Measurements from ENCODE around the gene DOLK. TPM values are rescaled to one million over a fixed set of nuclear protein-coding genes. Genes with fewer than 3 reads are reported as not detected.

The DOLK gene
- polyA plus RNA-seq, 3 donors: 0.76 to 8.5 (median 7.0) TPM

GRCh38 chr9:128901379-128901778 is 46.0 kb downstream of the DOLK start:
- peaks cover 0 to 2% (median 0%) of the 10 kb centered on the region in 3 donors for H3K27me3 Mint-ChIP-seq (ENCODE audit: low read depth in 3 of 3)
- H3K9ac ChIP-seq (ENCODE audit: insufficient read depth, low read length, poor library complexity, severe bottlenecking): no peak overlapping the region
- H3K4me1 ChIP-seq (ENCODE audit: control insufficient read depth in 1 of 2, insufficient read depth in 2 of 2, low read length in 2 of 2): peaks cover 28 to 32% of the 10 kb centered on the region in 2 donors
- no peak overlapping the region for H3K4me3 Mint-ChIP-seq
- no peak overlapping the region for H3K27ac ChIP-seq (ENCODE audit: low read depth in 1 of 2, low read length in 2 of 2)
- H3K79me2 ChIP-seq (ENCODE audit: insufficient read depth, low read length): peaks cover 6% of the 10 kb centered on the region
- intact Hi-C loops (cut with micrococcal nuclease): no loop called here
- no peaks in the 10 kb centered on the region for H3K9me3 Mint-ChIP-seq
- DNase-seq: no peak
- H3K4me2 ChIP-seq (replicated peaks; ENCODE audit: extremely low read depth, low read length, poor library complexity, severe bottlenecking): no peak overlapping the region
- H2AFZ ChIP-seq (ENCODE audit: insufficient read depth, low read depth, low read length, poor library complexity, severe bottlenecking): no peak overlapping the region
- H3K27ac Mint-ChIP-seq: no peak overlapping the region
- no peaks in the 10 kb centered on the region for H3K27me3 ChIP-seq (ENCODE audit: control insufficient read depth in 2 of 2, insufficient read depth in 2 of 2, low read length in 2 of 2)
- H4K20me1 ChIP-seq (ENCODE audit: insufficient read depth, low read length): peaks cover 16% of the 10 kb centered on the region
- H3K36me3 Mint-ChIP-seq: peaks cover 8 to 24% of the 10 kb centered on the region in 2 donors
- no peak for TF ChIP-seq CTCF (IDR thresholded peaks at IDR 0.05)
- 83% methylated on average over 2 of the region's 7 CpGs for WGBS (ENCODE audit: insufficient coverage)
- H3K9me3 ChIP-seq (replicated peaks in 1 of 2; ENCODE audit: control insufficient read depth in 1 of 2, insufficient read depth in 1 of 2, low read length in 2 of 2): no peaks in the 10 kb centered on the region
- H3K4me1 Mint-ChIP-seq: peaks cover 33% of the 10 kb centered on the region
- peaks cover 2 to 14% of the 10 kb centered on the region in 2 donors for H3K36me3 ChIP-seq (replicated peaks in 1 of 2; ENCODE audit: control insufficient read depth in 1 of 2, insufficient read depth in 2 of 2, low read length in 2 of 2)
- H3K4me3 ChIP-seq (replicated peaks in 1 of 3; ENCODE audit: low read depth in 2 of 3, low read length in 3 of 3): no peak overlapping the region

- Mint-ChIP-seq H3K36me3 (peaks cover 15 to 34% of the 10 kb centered on the region in 2 donors), H3K27me3 (ENCODE audit: low read depth in 3 of 3) (no peaks in the 10 kb centered on the region), H3K27ac (peak overlapping the region in 6 of 7 donors; percentile 10 to 81 (median 73)), H3K4me3 (peak overlapping the region in 1 of 2 donors; percentile 51), H3K4me1 (peaks cover 33% of the 10 kb centered on the region), H3K9me3 (no peaks in the 10 kb centered on the region)
- Histone ChIP-seq H3K36me3 (replicated peaks in 1 of 2; ENCODE audit: control insufficient read depth in 1 of 2, insufficient read depth in 2 of 2, low read length in 2 of 2) (peaks cover 2 to 31% of the 10 kb centered on the region in 2 donors), H3K27me3 (ENCODE audit: control insufficient read depth in 2 of 2, insufficient read depth in 2 of 2, low read length in 2 of 2) (no peaks in the 10 kb centered on the region), H3K4me3 (replicated peaks in 1 of 3; ENCODE audit: low read depth in 2 of 3, low read length in 3 of 3) (no peak overlapping the region), H3K27ac (ENCODE audit: low read depth in 1 of 2, low read length in 2 of 2) (peak overlapping the region; percentile 32 to 36), H3K9me3 (replicated peaks in 1 of 2; ENCODE audit: control insufficient read depth in 1 of 2, insufficient read depth in 1 of 2, low read length in 2 of 2) (no peaks in the 10 kb centered on the region), H3K4me2 (replicated peaks; ENCODE audit: extremely low read depth, low read length, poor library complexity, severe bottlenecking) (no peak overlapping the region), H2AFZ (ENCODE audit: insufficient read depth, low read depth, low read length, poor library complexity, severe bottlenecking) (no peak overlapping the region), H3K79me2 (ENCODE audit: insufficient read depth, low read length) (peaks cover 6% of the 10 kb centered on the region), H3K9ac (ENCODE audit: insufficient read depth, low read length, poor library complexity, severe bottlenecking) (no peak overlapping the region), H4K20me1 (ENCODE audit: insufficient read depth, low read length) (peaks cover 20% of the 10 kb centered on the region), H3K4me1 (ENCODE audit: control insufficient read depth in 1 of 2, insufficient read depth in 2 of 2, low read length in 2 of 2) (peaks cover 28 to 32% of the 10 kb centered on the region in 2 donors)
- no peak for TF ChIP-seq CTCF (IDR thresholded peaks at IDR 0.05)
- intact Hi-C loops (cut with micrococcal nuclease): no loop called here
- WGBS (ENCODE audit: insufficient coverage): 0% methylated on average over 5 of the region's 8 CpGs
- no peak for DNase-seq
Observed at GRCh38 chr9:128899566-128900322, 47.7 kb downstream of the DOLK start.
